GM19240 (cell line): ENCODE data around the gene ARPC5.
"Not testable (repeated sequence)": the region's sequence is repeated elsewhere in the genome, so short reads cannot be mapped to it uniquely, and the experiment has no call there.

ENCODE experiments used
- DNase-seq: peaks from one replicate; pipeline ENCODE4 v3.0.0; 2011; ENCODE audit warnings: low spot score; ENCODE audit not compliant: insufficient read length

The ARPC5 gene

DNA sequence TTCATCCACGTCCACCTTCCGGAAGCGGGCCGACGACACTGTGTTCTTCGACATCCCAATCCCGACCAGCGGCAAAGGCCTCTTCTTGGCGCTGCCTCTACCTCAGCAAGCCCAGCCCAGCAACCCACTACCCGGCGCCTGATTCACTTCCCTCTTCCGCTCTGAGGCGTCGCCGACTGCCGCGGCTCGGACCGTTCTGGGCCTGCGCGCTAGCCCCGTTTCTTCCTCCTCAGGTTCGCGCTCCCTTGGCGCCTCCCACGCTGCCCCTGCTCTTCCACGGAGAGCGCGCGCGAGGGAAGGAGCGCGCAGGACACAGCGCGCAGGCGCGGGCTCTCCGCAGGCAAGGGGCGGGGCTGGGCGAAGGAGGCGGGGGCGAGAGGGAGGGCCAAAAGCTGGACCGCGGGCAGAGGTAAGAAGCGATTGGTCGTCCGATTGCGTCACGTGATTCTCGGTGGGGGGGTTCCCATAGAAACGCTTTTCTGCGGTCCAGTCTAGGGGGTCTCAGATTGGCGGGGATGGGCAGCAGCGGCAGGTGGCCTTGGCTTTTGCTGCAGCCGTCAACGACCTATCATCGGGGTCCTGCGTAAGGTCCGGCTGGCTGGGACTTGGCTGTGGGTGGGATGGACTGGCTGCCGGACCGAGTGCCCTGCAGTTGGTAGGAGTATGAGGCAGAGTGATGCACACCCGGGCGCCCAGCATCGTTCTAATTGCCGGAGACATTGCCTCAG is at the start of gene ARPC5:
Gene ARPC5, minus strand, starts transcription at position 178 of the 728 bp plus-strand sequence. Its CDS starts 124 bp downstream, at position 54.
- DNase-seq = peak; percentile 67

DNA sequence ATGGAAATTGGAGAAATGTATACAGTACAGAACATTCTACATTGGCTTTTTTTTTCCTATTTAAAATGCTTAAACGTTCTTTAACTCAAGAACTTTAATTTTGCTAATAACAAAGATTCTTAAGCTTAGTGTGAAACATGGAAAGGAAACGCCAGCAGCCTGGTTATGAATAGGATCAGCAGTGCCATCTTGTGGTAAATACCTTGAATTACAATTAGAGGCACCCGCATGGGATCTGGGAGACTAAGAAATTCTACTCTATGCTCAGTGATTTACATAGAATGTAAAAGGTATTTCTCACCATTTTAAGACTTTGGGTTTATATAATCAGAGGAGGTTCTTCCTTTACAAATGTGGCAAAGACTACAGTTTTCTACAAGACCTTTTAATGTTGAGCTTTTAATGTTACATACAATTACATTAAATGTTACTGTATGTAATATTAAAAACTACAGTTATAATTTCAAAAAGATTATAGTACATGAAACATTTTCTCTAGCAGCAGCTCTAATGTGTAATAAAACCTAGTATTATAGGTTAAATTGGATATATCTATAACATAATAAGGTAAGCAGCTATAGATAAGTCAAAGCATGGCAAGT is 49.6 kb upstream of the ARPC5 start:
- DNase-seq = peak; percentile 13

DNA sequence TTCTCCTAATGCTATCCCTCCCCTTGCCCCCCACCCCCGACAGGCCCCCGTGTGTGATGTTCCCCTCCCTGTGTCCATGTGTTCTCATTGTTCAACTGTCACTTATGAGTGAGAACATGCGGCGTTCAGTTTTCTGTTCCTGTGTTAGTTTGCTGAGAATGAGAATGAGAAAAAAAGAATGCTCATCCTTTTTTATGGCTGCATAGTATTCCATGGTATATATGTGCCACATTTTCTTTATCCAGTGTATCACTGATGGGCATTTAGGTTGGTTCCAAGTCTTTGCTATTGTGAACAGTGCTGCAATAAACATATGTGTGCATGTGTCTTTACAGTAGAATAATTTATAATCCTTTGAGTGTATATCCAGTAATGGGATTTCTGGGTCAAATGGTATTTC is 43.8 kb upstream of the ARPC5 start:
- not testable (repeated sequence) for DNase-seq

DNA sequence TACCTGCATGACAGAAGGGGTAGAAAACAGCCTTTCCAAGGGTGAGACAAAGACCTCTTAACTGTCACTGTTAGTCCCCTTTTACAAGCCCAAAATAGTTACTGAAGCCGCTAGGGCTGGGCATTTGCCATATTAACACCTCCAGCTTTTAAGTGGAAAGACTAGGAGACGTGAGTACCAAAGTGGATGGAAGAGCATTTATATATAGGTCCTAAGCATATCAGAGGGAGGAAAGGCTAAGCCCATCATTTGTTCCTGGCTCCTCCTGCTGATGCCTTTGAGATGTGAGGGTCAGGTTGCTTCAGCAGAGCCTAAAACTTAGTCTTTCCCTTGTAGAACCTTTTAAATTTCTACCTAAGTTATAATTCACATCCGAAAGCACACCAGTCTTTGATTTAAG is 43.2 kb upstream of the ARPC5 start:
- DNase-seq = no peak

DNA sequence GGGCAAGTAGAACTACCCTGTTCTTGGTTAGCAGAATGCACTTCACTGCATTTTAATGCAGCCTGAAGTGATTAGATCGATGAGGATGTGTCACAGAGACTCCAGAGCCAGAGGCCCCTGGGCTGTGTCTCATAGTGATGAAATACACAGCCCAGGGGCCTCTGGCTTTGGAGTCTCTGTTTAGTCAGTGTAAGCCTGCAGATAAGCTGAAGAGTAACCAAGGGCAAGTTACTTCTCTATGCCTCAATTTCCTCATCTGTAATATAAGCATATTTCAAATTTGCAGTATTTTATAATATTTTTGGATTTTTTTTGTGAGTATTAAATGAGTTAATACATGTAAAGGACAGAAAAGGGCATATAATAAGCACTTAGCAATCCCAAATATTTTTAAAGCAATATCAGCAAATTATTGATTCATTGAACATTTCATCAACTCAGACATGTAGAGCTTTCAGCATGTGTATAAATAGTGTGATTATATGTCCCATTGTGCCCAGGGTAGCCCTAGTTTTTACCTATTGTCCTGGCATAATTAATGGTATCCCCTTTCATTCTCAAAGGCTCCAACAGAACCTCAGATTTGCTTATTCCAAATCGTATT is 41.1 kb upstream of the ARPC5 start:
- no peak for DNase-seq

DNA sequence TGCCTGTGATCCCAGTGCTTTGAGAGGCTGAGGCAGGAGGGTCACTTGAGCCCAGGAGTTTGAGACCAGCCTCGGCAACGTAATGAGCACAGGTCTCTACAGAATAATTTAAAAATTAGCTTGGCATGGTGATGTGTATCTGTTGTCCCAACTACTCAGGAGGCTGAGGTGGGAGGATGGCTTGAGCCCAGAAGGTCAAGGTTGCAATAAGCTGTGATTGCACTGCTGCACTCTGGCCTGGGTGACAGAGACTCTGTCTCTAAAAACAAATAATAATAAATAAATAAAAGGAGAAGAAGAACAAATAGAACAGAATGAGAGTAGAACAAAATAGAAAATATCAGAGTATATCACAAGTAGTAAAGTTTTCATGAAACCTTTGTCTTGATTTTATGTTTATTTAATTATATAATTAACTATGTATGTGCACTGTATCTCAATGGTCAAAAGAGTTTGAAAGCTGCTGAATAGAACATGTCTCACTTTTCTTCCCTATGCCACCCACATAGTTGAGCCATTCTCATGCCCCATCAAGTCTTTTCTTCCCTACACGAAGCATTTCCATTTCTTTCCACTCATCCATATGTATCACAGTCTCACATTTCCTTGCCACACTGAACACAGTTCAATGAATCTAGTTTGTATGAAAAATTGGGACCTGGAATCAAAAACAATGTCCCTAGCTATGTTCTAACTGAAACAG is 40.5 kb upstream of the ARPC5 start:
- DNase-seq = no peak

DNA sequence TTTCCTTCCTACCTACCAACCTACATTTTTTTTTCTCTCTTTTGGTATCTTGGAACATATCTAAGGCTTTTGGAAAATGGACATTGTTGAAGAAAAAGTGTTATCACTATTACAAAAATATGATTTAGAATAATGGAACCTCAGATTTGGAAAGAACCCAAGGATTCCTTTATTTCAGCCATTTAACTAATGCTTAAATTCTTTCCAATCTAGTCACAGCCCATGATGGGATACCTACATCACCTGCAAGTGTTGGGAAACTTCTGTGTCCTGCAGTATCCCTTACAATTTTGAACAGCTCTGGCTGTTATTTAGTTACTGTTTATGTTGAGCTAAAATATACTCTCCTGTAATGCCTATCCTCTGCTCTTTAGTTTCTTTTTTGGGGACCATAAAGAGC is 39.8 kb upstream of the ARPC5 start:
- no peak for DNase-seq

DNA sequence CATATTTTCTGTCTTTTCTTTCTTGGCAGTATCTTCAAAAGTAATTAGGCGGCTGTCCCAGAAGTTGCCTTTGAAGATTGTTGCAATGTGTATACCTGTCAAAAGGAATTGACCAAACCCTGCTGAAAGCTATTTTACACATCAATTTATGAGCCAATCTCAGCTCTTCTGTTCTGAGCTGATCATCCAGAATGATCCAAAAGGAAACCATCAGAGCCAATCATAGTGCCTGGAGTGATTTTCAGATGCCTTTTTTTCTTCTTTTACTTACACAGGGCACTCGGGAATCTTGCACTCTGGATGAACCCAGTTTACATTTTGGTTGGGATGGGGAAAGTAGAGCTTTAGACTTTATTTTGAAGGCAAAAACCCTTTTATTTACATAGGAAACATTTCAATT is 39.3 kb upstream of the ARPC5 start:
- DNase-seq = no peak

DNA sequence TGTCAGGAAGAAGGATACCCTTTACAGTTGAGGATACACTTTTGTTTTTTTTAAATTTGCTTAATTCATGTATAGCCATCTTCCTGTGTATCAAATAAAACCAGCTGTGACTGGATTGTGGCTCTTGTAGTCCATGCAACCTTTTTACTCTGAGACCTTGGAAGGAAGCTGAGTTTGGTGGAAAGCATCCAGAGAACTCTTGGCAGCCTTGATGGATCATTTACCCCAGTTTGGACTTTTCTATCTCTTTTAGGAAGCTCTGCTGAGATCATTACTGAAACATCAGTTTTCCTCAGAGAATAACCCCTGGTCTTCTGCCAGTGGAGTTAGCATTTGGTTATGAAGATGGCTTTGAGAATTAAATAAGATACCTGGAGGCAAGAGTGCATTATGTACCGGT is 38.8 kb upstream of the ARPC5 start:
- DNase-seq = no peak

DNA sequence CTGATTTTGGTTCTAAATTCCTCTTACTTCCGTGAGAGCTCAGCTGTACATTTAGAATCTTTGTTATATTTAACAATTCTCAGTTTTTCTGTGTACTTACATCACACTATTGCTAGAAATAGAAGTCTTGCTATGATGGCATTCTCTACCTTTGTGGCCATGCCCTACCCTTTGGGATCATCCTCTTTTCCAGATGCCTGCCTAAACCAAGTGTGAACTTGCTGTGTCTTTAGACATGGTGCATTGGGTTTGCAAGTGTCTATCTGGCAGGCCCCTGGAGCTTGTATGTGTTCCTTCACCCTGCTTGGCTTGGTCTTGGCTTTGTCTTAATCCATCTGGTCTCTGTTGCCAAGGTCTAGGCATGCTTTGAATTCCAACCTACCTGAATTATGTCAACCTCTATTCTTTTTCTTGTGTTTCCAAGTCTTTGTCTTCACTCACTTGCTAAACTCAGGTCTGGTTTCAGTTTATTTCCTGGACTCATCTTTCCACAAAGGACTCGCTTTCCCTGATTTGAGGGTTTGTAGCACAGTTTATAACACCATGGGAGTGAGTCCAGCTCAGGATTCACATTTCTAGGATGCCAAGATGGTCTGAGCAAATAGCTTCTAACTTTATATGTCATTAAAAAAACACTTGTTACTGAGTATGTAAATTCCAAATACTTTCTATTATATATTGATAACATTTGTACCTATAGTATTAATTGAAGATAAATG is 38.2 kb upstream of the ARPC5 start:
- DNase-seq = no peak

DNA sequence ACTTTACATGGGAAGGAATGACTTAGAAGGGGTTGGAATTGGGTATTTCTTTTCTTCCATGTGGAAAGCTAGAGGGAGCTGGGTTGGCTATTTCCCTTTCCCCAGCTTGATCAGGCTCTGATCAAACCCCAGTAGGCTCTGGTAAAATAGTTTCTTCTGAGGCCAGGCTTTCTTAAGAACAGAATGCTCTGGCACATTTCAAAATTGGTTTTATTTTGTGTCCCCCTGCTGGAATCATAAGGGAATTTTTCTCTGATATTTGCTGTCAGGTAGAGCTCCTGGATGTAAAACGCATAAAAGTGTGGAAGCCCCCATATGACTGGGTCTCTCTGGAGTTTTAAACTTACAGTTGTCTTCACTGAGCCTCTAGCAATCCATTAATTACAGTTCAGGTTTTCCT is 34.6 kb upstream of the ARPC5 start:
- DNase-seq = no peak

DNA sequence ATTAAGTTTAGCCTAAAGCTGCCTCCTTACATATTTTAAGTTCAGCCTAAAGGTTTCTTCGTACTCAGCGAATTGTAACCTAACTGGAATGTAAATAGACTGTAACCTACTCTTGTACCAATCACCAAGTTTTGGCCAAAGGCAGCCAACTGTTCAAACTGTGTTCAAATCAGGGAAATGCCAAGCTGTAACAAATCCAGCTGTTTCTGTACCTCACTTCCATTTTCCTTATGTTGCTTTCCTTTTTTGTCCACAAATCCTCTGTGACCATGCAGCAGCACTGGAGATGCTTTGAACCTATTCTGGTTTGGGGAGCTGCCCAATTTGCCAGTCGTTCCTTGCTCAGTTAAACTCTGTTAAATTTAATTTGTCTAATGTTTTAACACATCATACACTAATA is 20.8 kb upstream of the ARPC5 start:
- DNase-seq = no peak

DNA sequence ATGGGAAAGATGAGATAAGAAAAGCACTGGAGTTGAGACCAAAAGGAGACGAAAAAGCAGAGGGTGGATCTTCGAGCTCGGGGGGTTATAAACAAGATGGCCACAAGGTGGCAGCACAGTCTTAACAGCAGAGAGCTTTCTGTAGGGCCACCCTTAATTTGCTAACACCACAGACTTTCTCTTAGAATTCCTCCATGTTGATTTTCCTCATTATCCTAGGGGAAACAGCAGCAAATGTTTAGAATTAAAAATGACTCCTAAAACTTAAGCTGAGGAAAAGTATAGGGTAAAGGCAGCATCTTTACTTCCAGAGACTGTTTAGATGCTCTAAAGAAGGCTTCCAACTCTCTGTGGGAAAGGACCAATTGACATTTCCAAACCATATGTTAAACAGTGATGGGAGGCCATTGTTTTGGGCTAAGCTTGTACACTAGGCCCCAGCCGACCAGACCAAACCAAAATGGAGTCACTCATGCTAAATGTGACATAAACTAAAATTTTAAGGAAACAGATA is 20.0 kb upstream of the ARPC5 start:
- DNase-seq = no peak

DNA sequence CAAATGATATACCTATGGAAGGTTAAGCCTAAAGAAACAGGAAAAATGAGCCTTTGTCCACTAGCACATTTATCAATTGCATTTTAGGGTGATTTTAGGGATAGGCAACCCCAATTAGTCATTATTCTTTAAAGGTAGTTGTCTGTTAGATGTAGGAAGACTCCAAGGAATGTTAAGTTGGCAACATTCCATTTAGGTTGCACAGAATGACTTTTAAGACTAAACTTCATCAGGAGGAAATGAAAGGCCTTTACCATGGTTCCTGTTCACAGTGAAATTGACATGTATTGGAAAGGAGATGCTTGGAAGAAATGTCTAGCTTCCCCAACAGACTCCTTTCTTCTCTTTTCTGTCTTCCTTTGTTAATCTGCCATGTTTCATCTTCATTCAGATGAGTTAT is 19.1 kb upstream of the ARPC5 start:
- no peak for DNase-seq

DNA sequence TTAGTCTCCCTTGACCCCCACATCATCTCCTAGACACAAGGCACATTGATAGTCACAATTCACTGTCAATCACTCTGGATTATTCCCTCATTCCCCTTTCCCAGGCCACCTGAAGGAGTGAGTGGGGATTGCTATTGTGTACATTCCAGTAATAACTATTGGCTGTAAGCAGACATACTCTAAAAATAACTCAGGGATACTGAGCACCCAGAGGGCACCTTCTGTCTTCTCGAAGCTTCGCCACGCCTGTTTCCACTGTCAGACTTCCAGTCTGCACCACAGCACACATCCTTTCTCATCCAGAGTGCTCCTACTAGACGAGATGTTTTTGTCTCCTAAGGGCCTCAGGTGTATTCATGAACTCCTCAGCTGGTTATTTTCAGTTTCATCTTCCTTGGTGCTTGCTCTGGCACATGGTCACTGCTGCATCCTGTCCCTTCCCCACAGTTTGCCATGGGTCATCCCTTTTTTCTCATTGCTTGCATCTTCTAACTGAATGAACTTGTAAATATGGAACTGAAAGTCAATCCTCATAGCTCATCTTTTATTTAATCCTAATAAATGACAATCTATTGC is 18.4 kb upstream of the ARPC5 start:
- DNase-seq = no peak

DNA sequence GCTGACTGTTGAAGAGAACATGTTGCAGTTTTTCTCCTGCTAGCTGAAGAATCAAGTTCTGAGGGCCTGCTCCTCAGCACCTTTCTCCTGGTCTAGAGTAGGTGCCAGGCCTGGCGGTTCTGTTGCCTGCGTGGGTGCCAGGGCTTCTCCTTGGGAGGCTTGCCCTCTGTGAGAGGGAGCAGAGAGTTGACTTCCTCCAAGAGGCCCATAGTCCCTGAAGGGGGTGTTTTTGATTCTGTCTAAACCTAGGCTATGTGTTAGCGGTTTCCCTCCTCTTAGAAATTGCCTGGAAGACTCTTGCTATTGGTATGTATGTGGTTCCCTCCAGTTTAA is 17.8 kb upstream of the ARPC5 start:
- DNase-seq = no peak

DNA sequence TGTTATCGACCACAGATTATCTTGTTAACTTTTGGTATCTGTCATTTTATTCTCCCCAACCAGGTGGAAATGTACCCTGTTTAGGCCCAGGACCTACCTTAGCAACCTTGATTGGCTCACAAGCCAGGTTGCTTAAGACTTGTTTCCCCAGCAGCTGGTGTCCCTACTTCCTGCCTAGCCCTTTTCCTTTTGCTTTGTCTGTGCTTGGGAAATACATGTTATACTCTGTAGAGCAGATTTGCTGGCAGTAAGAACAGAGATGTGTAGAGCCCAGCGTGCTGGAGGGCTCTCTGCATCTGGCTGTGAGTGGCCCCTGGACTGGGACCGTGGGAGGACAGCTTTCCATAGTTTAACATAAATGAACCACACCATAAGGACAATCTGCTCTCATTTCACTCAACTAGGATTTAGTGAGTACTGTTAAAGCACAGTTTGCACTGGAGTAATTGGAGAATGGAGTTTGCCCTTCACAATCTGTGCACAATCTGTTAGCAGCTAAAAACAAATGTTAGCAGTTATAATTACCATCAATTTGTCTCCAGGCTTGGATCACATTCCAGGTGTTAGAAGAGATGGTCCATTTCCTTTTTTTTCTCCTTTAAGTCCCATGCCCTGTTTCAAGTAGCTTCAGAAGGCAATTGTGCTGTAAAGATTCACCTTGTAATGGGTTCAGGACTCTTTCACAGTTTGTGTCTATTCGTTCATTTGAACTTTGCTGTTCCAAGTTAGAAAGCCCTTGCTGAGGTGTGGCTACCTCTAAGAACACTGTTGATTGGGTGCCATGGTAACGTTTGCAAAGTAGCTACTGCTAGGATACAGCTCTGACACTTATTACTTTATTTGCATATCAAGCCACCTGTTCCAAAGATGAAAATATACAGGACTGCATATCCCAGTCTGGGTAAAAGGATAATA is 17.2 kb upstream of the ARPC5 start, which contains the start of gene APOBEC4:
Gene APOBEC4, minus strand, starts transcription at position 770 of the 915 bp plus-strand sequence. CDS start 4,535 bp downstream, outside the sequence.
- no peak for DNase-seq

DNA sequence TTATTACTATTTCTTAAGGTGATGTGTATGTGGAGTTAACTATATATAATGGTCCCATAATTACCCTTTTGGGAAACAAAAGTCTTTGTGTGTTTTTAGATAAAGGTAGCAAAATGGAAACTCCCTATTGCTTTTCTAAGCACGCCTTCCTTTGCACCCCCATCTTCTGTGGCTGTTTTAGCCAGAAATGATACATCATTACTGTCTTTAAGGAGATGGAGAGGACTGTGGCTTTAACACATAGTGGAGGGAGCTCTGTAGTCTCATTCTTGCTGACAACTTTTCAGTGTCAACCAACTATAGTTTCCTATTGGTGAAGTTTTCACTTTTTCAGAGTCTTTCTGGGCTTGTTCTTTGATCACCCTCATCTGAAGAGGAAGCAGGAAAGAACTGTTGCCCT is 16.5 kb upstream of the ARPC5 start:
- no peak for DNase-seq

DNA sequence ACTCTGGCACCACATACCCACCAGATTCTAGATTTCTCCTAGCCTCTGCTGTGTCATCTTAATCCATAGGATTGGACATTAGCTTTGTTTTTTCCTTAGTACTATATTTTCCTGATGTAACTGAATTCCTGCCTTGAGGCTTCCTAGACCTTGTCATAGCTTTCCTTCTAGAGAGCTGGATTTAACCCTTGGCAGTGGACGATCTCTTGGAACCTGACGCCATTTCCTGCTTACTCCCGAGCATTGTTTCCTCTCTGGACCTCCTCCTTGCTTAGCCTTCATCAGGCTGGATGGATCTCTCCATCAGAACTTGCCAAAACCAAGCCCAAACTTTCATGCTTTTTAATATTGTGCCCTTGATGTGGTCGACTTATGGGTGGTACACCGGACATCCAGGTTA is 16.0 kb upstream of the ARPC5 start:
- no peak for DNase-seq

DNA sequence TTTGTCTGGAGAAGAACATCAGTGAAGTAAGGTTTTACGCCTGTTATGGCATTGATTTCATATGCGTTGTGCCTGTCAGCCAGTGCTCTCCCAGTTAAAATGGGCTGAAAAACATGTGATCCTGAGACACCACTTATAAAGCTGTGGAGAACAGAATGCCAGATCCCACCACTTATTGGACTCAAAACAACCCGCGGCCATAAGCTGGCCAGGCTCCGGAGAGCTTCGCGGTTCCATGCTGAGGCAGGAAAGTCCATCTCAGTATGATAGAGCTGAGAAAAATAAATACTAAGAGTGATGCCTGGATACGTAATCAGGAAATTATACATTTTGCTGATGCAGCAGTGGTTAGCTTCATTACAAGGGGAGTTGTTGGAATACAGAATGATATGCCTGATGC is 12.5 kb upstream of the ARPC5 start:
- no peak for DNase-seq
